CD4-positive, alpha-beta T cell treated with Interleukin-10 for 1 hour (primary cell): ENCODE data around the gene LGALS12.
A peak's percentile ranks its signal among the peaks of the same experiment; 100 is the strongest.
"Not testable (repeated sequence)": the region's sequence is repeated elsewhere in the genome, so short reads cannot be mapped to it uniquely, and the experiment has no call there.

Experiments
- DNase-seq: peaks from one replicate; pipeline ENCODE4 v3.0.0-alpha.2; 2020

The LGALS12 gene

DNA sequence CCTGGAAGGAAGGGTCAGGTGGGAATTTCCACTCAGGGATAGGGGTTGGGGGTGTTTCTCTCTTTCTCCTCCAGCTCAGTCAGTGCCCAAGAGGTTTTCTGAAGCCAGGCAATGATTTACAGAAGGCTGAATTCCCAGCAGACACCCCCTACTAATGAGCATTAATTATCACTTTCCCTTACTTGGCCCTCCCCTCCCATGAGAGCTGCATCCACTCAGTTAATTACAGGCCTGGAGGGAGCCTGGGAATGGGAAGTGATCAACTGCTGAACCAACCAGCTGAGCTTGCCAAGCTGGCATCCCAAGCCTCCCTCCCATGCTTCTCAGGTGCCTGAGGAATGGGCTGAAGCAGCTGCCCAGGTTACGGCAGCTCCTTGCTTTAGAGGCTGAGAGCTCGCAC lies 992 bp downstream of the LGALS12 start:
- no peak for DNase-seq

DNA sequence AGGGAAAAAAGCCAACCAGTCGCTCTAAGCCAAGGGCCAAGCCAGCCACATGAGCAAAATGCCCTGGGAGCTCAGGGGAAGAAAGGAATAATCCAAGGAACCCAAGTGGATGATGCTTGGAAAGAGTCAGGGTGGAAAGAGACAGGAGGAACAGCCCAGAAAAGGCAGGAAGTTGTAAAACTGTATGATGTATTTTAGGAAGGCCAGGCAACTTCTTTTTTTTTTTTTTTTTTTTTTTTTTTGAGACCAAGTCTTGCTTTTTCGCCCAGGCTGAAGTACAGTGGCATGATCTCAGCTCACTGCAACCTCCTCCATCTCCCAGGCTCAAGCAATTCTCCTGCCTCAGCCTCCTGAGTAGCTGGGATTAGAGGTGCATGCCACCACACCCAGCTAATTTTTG lies 1.6 kb downstream of the LGALS12 start:
- no peak for DNase-seq

DNA sequence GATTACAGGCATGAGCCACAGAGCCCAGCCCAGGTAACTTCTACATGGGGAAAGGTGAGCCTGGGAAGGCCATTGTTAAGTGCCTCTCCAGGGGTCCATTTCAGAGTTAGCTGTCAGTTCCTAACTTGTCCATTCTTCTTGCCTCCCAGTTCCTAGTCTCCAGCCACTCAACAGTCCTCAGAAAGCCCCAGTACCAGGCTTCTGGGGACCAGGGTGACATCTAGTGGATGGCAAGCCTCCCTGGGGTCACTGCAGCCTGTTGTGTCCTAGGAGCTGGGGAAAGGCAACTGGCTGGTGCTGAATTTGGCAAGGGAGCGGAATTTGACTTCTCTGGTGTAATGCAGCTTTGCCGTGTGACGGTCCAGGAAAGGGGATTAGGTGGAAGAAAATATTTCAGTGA lies 2.1 kb downstream of the LGALS12 start:
- DNase-seq, result no peak

DNA sequence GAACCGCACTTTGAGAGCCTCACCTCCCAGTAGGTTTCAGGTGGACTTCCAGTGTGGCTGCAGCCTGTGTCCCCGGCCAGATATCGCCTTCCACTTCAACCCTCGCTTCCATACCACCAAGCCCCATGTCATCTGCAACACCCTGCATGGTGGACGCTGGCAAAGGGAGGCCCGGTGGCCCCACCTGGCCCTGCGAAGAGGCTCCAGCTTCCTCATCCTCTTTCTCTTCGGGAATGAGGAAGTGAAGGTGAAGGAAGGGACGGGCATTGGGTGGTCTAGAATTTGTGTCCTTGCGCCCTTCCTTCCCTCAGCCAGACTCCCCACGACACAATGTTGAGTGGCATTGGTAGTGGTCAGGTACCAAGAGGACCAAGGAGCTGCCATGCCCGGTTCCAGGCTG lies 2.9 kb downstream of the LGALS12 start:
- no peak for DNase-seq

DNA sequence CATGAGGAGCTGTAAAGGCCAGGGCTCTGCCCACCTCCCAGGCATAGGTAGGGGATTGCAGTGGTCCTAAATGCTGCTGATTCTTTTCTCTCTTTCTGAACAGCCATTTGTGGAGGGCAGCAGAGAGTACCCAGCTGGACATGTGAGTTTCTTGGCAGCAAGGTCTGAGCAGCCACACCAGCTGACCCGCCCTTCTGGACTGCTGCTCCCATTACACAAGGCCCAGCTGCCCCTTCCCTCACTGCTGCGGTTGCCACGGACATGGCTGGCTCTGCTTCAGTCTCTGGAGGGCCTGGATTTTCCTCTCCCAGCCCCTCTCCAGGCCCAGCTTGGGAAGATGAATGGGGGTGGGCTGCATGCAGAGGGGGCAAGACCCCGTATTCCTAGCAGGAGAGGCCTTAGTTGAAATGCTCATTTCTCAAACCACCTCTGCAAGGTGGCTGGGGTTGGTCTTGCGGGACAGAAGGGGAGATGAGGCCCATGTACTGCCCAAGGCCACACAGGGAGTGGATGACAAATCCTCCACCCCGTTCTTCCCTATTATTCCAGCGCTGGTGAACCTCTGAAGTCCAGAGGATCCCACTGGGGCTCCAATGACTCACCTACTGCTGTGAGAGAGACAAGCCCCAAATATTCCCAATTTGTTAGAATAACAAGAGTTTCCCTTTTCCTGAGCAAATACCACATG lies 4.6 kb downstream of the LGALS12 start:
- no peak for DNase-seq

DNA sequence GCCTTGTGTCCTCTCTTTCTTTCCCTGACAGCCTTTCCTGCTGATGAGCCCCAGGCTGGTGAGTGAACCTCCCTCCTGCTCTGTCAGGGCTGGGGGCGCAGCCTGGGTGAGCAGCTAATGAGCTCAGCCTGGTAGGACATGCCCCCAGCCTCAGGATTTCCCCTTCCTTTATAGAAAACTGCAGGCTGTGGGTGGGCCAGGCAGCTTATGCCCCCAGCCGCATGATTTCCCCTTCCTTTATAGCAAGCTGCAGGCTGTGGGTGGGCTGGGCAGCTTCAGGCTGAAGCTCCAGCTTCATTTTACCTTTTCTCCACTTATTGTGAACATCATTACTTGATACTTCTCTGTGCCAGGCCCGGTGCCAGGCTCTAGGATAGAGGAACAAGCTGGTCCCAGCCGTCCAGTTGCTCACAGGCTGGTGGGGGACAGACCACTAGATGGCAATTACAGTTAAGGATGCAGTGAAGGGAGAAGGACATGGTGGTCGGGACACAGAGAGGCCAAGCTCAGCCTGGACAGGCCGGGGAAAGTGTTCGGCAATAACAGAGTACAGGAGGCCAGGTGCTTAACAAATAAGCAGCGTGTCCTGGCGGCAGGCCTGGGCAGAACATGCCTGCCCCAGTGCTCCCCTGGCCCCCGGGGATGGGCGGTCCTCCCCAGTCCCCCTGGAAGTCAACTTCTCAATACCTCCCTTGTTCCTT lies 5.3 kb downstream of the LGALS12 start:
- DNase-seq, result no peak

DNA sequence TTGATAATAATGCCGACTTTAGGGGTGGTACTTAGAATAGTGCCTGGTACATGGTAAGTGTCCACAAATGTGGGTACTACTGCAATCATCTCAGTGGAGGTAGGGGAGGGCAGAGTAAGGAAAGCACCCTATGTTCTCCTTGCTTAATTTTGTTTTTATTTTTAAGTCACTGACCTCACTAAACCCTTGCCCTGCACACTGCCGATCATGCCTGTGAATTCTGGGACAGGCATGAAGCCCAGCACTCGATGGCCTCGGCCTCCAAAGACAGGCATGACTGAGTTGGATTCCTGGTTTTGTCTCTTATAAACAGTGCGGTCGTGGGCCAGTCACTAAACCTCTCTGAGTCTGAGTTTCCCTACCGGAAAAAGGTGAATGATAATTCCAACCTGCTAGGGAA lies 6.9 kb downstream of the LGALS12 start:
- DNase-seq, result no peak

DNA sequence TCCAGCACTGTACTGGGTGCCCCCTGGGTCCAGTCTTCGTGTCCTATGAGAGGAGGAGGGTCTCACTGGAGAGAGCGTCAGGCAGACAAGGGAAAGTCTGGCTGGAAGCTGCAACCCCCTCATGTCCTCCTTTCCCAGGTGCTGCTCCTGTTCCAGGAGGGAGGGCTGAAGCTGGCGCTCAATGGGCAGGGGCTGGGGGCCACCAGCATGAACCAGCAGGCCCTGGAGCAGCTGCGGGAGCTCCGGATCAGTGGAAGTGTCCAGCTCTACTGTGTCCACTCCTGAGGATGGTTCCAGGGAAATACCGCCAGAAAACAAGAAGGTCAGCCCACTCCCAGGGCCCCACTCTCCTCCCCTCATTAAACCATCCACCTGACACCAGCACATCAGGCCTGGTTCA lies 10.2 kb downstream of the LGALS12 start:
- DNase-seq, result no peak

DNA sequence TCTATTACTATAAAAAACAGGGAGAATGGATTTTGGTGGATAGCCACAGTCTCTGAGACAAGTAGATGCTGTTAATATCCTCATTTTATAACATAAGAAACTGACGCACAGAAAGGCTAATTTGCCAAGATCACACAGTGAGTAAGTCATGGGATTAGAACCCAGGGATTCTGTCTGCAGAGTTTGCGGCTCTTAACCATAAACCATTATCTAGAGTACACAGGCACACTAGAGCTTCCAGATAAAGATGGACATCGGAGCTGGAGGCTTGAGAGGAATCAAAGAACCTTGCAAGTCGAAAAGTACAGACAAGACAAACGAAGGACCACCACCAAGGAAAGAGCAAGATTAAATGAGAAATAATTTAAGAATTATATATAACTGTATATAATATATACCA lies 11.3 kb downstream of the LGALS12 start:
- DNase-seq, result no peak

DNA sequence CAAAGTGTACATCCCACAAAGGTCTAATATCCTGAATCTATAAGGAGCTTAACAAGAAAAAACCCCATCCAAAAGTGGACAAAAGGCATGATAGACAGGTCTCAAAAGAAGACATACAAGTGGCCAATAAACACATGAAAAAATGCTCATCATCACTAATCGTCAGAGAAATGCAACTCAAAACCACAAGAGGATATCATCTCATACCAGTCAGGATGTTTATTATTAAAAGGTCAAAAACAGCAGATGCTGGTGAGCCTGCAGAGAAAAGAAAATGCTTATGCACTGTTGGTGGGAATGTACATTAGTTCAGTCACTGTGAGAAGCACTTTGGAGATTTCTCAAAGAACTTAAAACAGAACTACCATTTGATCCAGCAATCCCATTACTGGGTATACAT lies 12.7 kb downstream of the LGALS12 start:
- DNase-seq, result peak; percentile 45

DNA sequence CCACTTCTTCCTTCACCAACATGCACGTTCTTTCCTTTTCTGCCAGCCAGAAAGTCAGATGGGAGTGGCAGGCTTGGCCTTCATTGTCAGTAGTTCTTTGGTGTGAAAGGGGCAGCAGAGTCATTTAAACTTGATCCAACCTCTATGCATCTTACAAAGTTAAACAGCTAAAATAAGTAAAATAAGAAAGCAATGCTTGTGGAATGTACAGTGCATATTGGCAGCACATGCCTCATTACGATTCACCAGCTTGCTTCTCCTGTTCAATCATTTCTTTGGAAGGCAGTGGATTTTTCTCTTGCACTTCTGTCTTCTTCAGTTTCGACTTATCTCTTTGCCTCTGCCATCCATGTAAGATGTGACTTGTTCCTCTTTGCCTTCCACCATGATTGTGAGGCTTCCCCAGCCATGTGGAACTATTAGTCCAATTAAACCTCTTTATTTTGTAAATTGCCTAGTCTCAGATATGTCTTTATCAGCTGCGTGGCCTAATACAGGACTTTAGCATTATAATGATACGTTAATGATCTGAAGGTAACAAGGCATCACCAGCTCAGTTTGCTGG lies 14.8 kb downstream of the LGALS12 start:
- no peak for DNase-seq

DNA sequence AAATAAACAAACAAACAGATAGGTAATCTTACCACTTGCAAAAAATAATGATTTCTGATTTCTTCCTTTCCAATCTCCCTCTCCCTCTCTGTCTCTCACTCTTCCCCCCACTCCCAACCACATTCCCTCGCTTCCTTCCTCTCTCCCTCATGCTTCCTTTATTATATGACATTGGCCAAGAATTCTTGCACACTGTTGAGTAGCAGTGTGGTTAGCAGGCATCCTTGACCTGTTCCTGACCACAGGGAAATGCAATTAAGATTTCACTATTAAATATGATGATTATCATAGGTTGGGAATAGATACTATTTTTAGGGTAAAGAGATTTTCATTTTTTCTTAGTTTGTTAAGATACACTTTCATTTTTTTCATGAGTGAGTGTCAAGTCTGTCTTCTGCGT lies 16.0 kb downstream of the LGALS12 start:
- no peak for DNase-seq

DNA sequence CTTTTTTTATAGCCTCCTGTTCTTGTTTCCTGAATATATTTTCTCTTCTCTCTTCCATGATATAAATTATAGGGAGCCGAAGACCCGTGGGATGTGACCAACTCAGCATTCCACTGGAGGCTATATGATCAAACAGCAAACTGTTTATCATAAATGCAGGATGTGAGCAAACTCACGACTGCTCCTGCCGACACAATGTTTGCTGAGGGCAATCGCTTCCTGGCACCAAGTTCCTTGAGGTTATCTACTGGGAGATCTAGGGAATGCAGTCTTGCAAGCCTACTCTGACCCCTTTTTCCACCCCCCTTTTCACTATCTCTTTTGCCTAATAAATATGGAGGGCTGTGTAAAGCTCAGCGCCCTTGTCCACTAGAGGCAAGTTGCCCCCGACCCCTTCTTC lies 17.3 kb downstream of the LGALS12 start:
- no peak for DNase-seq

DNA sequence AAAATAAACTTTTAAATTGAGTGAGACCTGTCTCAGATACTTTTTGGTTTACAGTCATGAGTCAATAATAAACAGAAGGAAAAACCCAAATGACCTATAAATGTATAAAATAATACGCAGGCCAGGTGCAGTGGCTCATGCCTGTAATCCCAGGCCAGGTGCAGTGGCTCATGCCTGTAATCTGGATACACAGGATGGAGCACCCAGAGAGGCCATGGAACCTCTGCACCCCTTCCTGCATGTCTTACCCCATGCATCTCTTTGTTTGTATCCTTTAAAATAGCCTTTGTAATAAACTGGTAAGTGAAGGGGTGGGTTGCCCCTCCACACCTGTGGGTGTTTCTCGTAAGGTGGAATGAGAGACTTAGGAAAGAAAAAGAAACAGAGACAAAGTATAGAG lies 21.8 kb downstream of the LGALS12 start:
- no peak for DNase-seq

DNA sequence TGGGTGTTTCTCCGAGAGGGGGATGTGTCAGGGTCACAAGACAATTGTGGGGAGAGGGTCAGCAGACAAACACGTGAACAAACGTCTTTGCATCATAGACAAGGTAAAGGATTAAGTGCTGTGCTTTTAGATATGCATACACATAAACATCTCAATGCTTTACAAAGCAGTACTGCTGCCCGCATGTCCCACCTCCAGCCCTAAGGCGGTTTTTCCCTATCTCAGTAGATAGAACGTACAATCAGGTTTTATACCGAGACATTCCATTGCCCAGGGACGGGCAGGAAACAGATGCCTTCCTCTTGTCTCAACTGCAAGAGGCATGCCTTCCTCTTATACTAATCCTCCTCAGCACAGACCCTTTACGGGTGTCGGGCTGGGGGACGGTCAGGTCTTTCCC lies 22.3 kb downstream of the LGALS12 start:
- not testable (repeated sequence) for DNase-seq

DNA sequence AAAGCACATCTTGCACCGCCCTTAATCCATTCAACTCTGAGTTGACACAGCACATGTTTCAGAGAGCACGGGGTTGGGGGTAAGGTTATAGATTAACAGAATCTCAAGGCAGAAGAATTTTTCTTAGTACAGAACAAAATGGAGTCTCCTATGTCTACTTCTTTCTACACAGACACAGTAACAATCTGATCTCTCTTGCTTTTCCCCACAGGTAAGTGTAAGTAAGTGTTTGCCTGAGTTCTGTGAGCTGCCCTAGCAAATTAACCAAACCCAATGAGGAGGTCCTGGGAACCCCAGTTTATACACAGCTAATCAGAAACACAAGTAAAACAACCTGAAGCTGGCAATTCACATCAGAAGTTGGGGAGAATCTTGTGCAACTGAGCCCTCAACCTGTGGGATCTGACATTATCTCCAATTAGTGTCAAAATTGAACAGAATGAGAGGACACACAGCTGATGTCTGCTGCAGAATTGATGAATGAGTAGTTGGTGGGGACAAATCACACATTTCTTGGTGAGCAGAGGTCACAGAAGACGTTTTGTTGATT lies 22.9 kb downstream of the LGALS12 start:
- DNase-seq, result not testable (repeated sequence)

DNA sequence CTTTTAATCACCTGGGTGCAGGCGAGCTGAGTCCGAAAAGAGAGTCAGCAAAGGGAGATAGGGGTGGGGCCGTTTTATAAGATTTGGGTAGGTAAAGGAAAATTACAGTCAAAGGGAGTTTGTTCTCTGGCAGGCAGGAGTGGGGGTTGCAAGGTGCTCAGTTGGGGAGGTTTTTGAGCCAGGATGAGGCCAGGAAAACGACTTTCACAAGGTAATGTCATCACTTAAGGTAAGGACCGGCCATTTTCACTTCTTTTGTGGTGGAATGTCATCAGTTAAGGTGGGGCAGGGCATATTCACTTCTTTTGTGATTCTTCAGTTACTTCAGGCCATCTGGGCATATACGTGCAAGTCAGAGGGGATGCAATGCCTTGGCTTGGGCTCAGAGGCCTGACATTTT lies 23.5 kb downstream of the LGALS12 start:
- not testable (repeated sequence) for DNase-seq

DNA sequence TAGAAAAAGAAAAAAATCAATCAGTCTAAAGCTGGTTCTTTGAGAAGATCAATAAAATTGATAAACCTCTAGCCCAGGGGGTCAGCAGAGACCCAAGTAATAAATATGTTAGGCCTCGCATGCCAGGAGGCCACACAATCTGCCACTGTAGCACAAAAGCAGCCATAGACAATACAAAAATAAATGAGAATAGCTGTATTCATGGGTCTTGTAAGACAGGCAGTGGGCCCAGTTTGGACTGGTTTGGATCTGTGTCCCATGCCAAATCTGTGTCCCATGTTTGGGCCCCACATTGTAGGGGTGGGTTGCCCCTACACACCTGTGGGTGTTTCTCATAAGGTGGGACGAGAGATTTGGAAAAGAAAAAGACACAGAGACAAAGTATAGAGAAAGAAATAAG lies 24.1 kb downstream of the LGALS12 start:
- DNase-seq, result no peak

DNA sequence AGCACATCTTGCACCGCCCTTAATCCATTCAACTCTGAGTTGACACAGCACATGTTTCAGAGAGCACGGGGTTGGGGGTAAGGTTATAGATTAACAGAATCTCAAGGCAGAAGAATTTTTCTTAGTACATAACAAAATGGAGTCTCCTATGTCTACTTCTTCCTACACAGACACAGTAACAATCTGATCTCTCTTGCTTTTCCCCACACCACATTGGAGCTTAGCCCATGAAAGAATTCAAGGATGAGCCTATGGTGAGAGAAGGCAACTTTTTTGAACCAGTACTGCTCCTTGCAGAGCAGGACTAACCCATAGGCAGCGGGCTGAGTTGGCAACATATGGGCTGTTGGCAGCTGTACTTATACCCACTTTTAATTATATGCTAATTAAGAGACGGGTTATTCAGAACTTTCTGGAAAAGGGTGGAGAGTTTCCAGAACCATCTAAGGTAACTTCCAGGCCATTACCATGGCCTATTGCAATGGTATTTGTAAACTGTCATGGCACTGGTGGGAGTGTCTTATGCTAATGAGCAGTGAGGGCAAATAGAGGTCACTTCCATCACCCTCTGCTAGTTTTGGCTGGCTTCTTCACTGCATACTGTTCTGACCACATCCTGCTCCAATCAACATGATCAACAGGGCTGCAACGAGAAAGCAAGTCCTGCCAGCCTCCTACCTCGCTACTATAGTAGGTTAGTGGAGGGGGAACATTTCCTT lies 25.3 kb downstream of the LGALS12 start:
- DNase-seq, result peak; percentile 87

DNA sequence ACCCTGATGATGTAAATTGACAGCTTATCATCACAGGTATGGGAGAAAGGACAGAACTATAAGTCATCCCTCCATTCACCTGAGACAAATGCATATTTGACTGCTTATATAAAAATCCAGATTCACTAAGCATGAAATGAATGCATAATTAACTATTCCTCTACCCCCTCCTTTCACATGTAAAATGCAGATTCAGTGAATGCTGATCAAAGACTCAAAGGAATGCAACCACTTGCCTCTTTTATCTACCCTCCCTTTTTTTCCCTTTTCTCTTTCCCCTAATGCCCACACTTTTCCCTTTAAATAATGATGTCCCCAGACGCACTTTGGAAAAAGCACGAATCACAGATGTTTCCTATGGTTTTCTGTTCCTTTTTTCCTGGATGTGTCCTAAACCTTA lies 26.2 kb downstream of the LGALS12 start:
- DNase-seq, result no peak

DNA sequence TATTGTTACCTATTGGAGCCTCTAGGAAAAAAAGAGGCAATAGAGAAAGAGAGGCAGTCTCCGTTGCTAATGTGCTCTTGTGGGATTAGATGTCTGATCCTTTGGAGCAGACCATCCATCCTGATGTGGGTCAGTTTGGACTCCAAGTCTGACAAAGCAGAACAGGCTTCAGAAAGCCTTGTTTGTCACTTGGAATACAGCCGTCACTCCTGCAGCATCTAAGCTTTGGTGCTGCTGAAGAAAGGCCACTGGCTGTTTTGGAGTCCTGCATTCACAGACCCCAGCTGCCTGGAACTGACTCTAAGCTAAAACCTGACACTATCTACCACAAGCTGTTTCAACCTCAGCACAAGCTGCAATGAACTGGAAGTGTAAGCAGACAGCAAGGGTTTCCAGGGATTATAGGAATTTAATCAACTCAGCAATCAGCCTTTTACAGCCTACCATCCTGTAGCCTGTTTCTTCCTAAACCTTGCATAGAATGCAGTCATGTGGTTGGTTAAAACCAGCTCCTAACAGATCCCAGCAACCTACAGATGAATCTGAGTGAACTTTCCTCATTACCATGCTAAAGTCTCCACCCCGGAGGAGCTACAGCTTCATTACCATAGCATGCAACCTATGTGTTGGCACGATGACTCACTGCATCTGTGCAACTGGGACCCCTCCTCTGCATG lies 27.1 kb downstream of the LGALS12 start:
- DNase-seq, result no peak

DNA sequence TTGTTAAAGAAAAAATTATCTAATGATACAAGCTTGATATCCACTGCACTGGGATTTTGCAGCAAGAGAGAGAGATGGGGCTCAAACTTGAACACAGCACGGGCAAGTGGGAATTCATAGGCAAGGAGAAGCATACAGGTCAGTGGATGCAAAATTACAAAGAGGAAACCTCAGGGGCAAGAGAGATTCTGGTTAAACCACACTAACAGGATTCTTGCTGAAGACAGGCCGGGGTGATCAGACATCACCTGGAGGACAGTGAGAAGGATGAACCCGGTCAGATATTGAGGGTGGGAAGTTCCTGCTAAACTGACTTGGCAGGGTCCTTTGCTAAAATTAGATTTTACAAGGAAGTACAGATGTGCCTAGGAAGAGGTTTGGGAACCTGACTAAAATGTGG lies 28.2 kb downstream of the LGALS12 start:
- DNase-seq, result no peak

DNA sequence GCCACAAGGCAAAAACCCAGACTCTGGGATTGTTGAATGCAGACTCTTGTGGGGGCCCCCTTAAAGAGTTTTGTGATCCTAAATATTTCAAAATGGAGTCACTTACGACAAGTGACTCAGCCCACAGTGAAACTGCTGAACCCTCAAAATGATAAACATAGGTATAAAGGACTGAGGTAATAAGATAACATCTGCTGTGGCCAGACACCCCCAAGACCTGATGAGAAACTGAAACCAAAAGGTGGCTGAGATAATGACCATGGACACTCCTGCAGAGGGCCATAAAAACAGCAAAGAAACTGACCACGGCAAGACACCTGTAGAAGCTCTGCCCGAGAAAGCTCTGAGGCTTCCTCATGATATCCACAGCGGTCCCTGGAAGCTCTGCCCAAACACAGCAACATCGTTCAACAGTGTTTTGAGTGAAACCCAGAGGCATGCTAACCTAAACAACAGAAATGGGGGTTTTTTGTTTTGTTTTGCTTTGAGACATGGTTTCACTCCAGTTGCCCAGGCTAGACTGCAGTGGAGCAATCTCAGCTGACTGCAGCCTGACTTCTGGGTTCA lies 29.1 kb downstream of the LGALS12 start:
- peak; percentile 50 for DNase-seq
